OCI-LY1 (cell line): Measurements from ENCODE around the gene DRD3.

ENCODE experiments used
- H2AFZ ChIP-seq: fragments of 200-600 bp; sonication (generic), shearing (Covaris generic); 2 replicates; pipeline ENCODE4 v1.6.0; 2014; ENCODE audit warnings: antibody characterized with exemption, mild to moderate bottlenecking, low read length
- H3F3A ChIP-seq: fragments of 200-600 bp; sonication (generic), shearing (Covaris generic); 2 replicates; pipeline ENCODE4 v1.6.0; 2014; ENCODE audit warnings: mild to moderate bottlenecking, antibody characterized with exemption, low read length, moderate library complexity; ENCODE audit not compliant: insufficient read depth
- H3K27ac ChIP-seq: fragments of 200-600 bp; sonication (generic); 2 replicates; pipeline ENCODE4 v1.5.1; 2014; ENCODE audit warnings: low read length, mixed run types, mild to moderate bottlenecking, low read depth; ENCODE audit not compliant: poor library complexity, severe bottlenecking
- H3K27me3 ChIP-seq: fragments of 200-600 bp; sonication (generic); 2 replicates; pipeline ENCODE4 v1.6.0; 2014; ENCODE audit warnings: antibody characterized with exemption, mild to moderate bottlenecking, low read length, moderate library complexity; ENCODE audit not compliant: insufficient read depth
- H3K36me3 ChIP-seq: fragments of 200-600 bp; sonication (generic); 2 replicates; pipeline ENCODE4 v1.6.1; 2014; ENCODE audit warnings: mild to moderate bottlenecking, antibody characterized with exemption, low read length, moderate library complexity, mixed read lengths; ENCODE audit not compliant: insufficient read depth
- H3K4me1 ChIP-seq: fragments of 200-600 bp; sonication (generic); 2 replicates; pipeline ENCODE4 v1.5.1; 2014; ENCODE audit warnings: mild to moderate bottlenecking, low read length, moderate library complexity; ENCODE audit not compliant: insufficient read depth, severe bottlenecking
- H3K4me2 ChIP-seq: fragments of 200-600 bp; sonication (generic), shearing (Covaris generic); 2 replicates; pipeline ENCODE4 v1.6.1; 2014; ENCODE audit warnings: low read length
- H3K4me3 ChIP-seq: fragments of 200-600 bp; sonication (generic); 2 replicates; pipeline ENCODE4 v1.5.1; 2014; ENCODE audit warnings: low read length, low read depth, mild to moderate bottlenecking, mixed read lengths; ENCODE audit not compliant: poor library complexity, severe bottlenecking
- H3K79me2 ChIP-seq: fragments of 200-600 bp; shearing (Covaris generic); 2 replicates; pipeline ENCODE4 v1.6.1; 2016; ENCODE audit warnings: mixed run types, low read length, mixed read lengths; ENCODE audit not compliant: insufficient read depth
- H3K9ac ChIP-seq: fragments of 200-600 bp; sonication (generic), shearing (Covaris generic); 2 replicates; pipeline ENCODE4 v1.6.1; 2014; ENCODE audit warnings: mild to moderate bottlenecking, low read length, mixed read lengths
- H3K9me2 ChIP-seq: fragments of 200-600 bp; sonication (generic), shearing (Covaris generic); 2 replicates; pipeline ENCODE4 v1.6.1; 2014; ENCODE audit warnings: low read depth, mild to moderate bottlenecking, low read length, mixed read lengths
- H3K9me3 ChIP-seq: fragments of 200-600 bp; shearing (Covaris generic); 2 replicates; pipeline ENCODE4 v1.6.1; 2014; ENCODE audit warnings: low read length, mixed read lengths
- H4K20me1 ChIP-seq: fragments of 200-600 bp; sonication (generic), shearing (Covaris generic); 2 replicates; pipeline ENCODE4 v1.6.0; 2016; ENCODE audit warnings: mild to moderate bottlenecking, low read length; ENCODE audit not compliant: insufficient read depth
- EZH2 ChIP-seq: fragments of 200-600 bp; sonication (generic), shearing (Covaris generic); IDR thresholded peaks from 2 replicates; pipeline ENCODE4 v1.8.0; 2017; ENCODE audit warnings: borderline replicate concordance, mixed run types, mild to moderate bottlenecking, antibody characterized with exemption, low read length, moderate library complexity, mixed read lengths
- TF ChIP-seq, protein P1 (sequence below): fragments of 200-600 bp; sonication (generic), shearing (Covaris generic); IDR thresholded peaks from 2 replicates; pipeline ENCODE4 v1.5.1; 2017; ENCODE audit warnings: mild to moderate bottlenecking, antibody characterized with exemption, low read length, moderate library complexity, mixed read lengths

The DRD3 gene

DNA sequence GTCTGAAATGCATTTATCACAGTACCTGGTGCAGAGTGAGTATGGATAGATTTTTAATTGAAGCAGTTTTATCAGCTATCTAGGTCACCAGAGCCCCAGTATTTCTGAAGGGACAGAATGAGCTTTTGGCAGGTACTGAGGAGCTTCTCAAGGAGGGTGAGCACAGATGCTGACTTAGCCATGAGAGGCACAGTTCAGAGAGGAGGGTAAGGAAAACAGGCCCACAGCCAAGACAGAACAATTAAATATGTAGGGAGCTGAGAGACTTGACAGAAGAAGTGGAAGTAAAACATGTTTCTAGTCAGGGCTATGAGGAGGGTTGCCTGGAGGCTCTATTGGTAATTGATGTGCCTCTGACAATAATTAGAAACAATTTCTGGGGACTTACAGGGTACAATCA, 38.4 kb upstream of the DRD3 start:
- no peaks in the 10 kb centered on the region for H3K79me2 ChIP-seq
- no peak overlapping the region for H2AFZ ChIP-seq
- no peaks in the 10 kb centered on the region for H3K27me3 ChIP-seq
- H3K9me2 ChIP-seq, result no peaks in the 10 kb centered on the region
- no peak overlapping the region; the same call in 1 of the 2 replicates for H3K4me2 ChIP-seq
- H3K4me3 ChIP-seq, result no peak overlapping the region
- H3K9ac ChIP-seq, result no peak overlapping the region
- H3K36me3 ChIP-seq, result no peaks in the 10 kb centered on the region
- peak overlapping the region; percentile 95 for H3K27ac ChIP-seq
- peaks cover 82% of the 10 kb centered on the region for H3K4me1 ChIP-seq
- TF ChIP-seq EZH2, result no peak
- no peaks in the 10 kb centered on the region for H4K20me1 ChIP-seq
- no peaks in the 10 kb centered on the region for H3K9me3 ChIP-seq
- H3F3A ChIP-seq, result 0 out of 2 replicates have a peak, but pooled peaks cover 5% of the 10 kb centered on the region

DNA sequence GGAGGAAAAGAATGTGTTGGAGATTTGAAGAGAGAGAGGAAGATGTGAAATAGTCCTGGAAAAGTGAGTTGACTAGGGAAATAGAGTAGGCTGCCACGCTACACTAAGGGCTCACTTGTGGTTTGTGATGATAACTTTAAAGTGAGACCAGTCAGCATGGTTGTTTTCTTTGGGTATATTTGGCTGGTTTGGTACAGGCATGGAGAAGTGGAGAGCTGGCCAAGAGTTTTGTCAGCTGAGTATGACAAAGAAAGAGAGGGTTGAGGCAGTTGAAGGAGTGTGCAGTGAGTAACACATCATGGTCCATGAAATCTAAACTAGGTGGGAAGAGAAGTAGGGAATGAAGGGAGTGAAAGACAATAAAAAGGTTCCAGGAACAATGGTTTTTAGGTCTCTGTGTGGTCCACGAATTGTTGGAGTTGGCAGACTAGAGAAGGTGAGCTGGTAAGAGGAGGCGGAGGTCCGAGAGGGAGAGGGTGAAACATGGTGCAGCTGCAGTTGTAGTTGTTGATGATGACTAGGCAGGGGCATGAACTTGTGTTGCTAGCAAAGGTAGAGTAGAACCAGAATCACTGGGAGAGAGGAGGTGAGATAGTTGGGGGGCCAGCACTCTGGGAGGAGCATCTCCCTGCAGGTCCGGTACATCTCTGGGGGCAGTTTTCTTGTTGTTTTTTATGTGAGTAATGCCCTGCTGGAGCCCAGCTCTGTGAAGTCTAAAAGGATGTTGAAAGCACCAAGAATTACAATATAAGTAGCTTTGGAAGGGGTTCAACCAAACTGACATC, 37.5 kb upstream of the DRD3 start:
- Histone ChIP-seq H3F3A (0 out of 2 replicates have a peak, but pooled peaks cover 5% of the 10 kb centered on the region), H3K27ac (peak overlapping the region; percentile 95), H3K27me3 (no peaks in the 10 kb centered on the region), H2AFZ (no peak overlapping the region), H3K9me2 (no peaks in the 10 kb centered on the region), H3K4me3 (peak overlapping the region; percentile 55), H3K36me3 (no peaks in the 10 kb centered on the region), H3K4me2 (peak overlapping the region; percentile 65; the same call in 1 of the 2 replicates), H3K9me3 (no peaks in the 10 kb centered on the region), H4K20me1 (no peaks in the 10 kb centered on the region), H3K9ac (no peak overlapping the region; the same call in 1 of the 2 replicates), H3K79me2 (no peaks in the 10 kb centered on the region), H3K4me1 (peaks cover 82% of the 10 kb centered on the region)
- TF ChIP-seq, protein P1, sequence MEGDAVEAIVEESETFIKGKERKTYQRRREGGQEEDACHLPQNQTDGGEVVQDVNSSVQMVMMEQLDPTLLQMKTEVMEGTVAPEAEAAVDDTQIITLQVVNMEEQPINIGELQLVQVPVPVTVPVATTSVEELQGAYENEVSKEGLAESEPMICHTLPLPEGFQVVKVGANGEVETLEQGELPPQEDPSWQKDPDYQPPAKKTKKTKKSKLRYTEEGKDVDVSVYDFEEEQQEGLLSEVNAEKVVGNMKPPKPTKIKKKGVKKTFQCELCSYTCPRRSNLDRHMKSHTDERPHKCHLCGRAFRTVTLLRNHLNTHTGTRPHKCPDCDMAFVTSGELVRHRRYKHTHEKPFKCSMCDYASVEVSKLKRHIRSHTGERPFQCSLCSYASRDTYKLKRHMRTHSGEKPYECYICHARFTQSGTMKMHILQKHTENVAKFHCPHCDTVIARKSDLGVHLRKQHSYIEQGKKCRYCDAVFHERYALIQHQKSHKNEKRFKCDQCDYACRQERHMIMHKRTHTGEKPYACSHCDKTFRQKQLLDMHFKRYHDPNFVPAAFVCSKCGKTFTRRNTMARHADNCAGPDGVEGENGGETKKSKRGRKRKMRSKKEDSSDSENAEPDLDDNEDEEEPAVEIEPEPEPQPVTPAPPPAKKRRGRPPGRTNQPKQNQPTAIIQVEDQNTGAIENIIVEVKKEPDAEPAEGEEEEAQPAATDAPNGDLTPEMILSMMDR, result no peak
- no peak for TF ChIP-seq EZH2

DNA sequence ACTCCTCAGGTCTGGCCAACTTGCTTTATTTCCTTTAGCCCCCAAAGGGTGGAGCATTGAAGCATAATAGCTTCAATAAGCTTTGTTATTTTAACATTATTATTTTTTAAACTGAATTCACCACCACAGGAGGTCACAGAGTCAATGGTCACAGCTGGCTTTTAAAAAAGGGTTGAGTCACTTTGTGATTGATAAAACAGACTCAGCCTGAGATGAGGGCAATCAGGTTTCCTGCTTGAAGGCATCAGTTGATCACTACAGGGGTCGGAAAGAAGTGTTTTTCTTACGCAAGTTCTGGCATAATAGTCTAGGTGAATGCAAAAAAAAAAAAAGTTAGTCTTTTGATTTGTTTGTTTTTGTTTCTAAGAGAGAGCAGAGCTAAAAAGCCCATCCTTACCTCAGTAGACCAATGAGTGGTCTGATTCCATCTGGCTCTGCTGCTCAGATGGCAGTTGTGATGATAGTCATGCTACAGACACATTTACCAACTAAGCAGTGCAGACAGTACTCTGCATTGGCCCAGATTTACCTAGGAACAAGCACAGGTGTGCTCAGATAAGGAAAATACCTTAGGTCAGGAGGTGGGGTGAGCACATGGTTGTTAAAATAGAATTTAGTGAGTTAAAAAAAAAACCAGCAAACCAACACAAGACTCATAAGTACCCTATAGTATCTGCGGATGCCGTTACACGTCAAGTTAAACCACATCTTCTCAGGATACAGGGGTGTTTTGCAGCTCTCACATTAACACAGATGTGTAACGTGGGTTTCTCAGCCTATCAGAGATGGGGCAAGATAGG, 35.9 kb upstream of the DRD3 start:
- H3K9me3 ChIP-seq, result no peaks in the 10 kb centered on the region
- peak overlapping the region; percentile 65 for H3K4me2 ChIP-seq
- H3K79me2 ChIP-seq, result no peaks in the 10 kb centered on the region
- no peak overlapping the region for H2AFZ ChIP-seq
- TF ChIP-seq, protein P1, result no peak
- no peak for TF ChIP-seq EZH2
- peak overlapping the region; percentile 95 for H3K27ac ChIP-seq
- peaks cover 74% of the 10 kb centered on the region for H3K4me1 ChIP-seq
- H3K4me3 ChIP-seq, result peak overlapping the region; percentile 55
- H3K36me3 ChIP-seq, result no peaks in the 10 kb centered on the region
- 0 out of 2 replicates have a peak, but pooled peaks cover 5% of the 10 kb centered on the region for H3F3A ChIP-seq
- H3K9me2 ChIP-seq, result no peaks in the 10 kb centered on the region
- H3K9ac ChIP-seq, result peak overlapping the region; percentile 68
- H3K27me3 ChIP-seq, result no peaks in the 10 kb centered on the region
- H4K20me1 ChIP-seq, result no peaks in the 10 kb centered on the region
